Measurements from ENCODE around the gene VCP. TPM values are rescaled to one million over a fixed set of nuclear protein-coding genes. Genes with fewer than 3 reads are reported as not detected.

VCP gene
- polyA plus RNA-seq, 2 of the 4 experiments (the other 2 are of a cell fraction): 390 to 428 TPM

GRCh38 chr9:35102769-35103659 is 30.6 kb upstream of the VCP start, which contains the start of gene STOML2:
Gene STOML2, minus strand, starts transcription at chr9:35103131. Its CDS starts 37 bp downstream, at chr9:35103094.
- WGBS (ENCODE audit: missing lambda C conversion rate): 2% methylated on average over 52 of the region's 57 CpGs
- no peaks in the 10 kb centered on the region for H3K9me3 ChIP-seq
- FAIRE-seq (peak; percentile 92), ATAC-seq (peak; percentile 97 to 98), DNase-seq (ENCODE audit: low read depth in 1 of 2, low spot score in 1 of 2) (peak; percentile 97 to 98)
- H3K4me2 ChIP-seq: peak within 1 kb of the TSS; percentile 88
- H3K4me1 ChIP-seq: peaks cover 14% of the 10 kb centered on the region
- H3K4me3 ChIP-seq: peak within 1 kb of the TSS; percentile 70
- POLR2A ChIA-PET: interaction anchor here (0.6 to 2.3 kb wide), 9 partner anchors 9 to 417 kb away, joined by 3 to 28 read pairs (median 11); partner anchors contain the start of genes ATOSB, DNAJB5, FANCG and VCP
- peak within 1 kb of the TSS; percentile 88 to 91 for H3K27ac ChIP-seq
- CTCF ChIA-PET: interaction anchor here (1.1 to 5.0 kb wide), 13 partner anchors 8 to 451 kb away, joined by 3 to 23 read pairs (median 5); partner anchors contain the start of genes ATOSB, FANCG and RUSC2
- TF ChIP-seq, protein P1, sequence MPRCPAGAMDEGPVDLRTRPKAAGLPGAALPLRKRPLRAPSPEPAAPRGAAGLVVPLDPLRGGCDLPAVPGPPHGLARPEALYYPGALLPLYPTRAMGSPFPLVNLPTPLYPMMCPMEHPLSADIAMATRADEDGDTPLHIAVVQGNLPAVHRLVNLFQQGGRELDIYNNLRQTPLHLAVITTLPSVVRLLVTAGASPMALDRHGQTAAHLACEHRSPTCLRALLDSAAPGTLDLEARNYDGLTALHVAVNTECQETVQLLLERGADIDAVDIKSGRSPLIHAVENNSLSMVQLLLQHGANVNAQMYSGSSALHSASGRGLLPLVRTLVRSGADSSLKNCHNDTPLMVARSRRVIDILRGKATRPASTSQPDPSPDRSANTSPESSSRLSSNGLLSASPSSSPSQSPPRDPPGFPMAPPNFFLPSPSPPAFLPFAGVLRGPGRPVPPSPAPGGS (IDR thresholded peaks at IDR 0.05): peak; percentile 64; the same call in 2 of the 3 replicates
- TF ChIP-seq POLR2AphosphoS2 (conservative IDR thresholded peaks at IDR 0.05; ENCODE audit: low read length): no peak
- no peak; the same call in 1 of the 3 replicates for TF ChIP-seq SMC3 (IDR thresholded peaks at IDR 0.05)
- no peak for TF ChIP-seq RCOR1 (IDR thresholded peaks at IDR 0.05; ENCODE audit: low read depth, low read length)
- no peak for TF ChIP-seq SREBF2 (IDR thresholded peaks at IDR 0.05)
- peak; percentile 72; the same call in 1 of the 2 replicates for TF ChIP-seq RFX5 (IDR thresholded peaks at IDR 0.05)
- no peak for TF ChIP-seq NPAS2 (CRISPR knock-in tag; IDR thresholded peaks at IDR 0.05; ENCODE audit: borderline replicate concordance)
- no peak for TF ChIP-seq RAD21 (conservative IDR thresholded peaks at IDR 0.05 in 1 of 2, IDR thresholded peaks at IDR 0.05 in 1 of 2)
- TF ChIP-seq EP300 (IDR thresholded peaks at IDR 0.05): no peak
- TF ChIP-seq, protein P2, sequence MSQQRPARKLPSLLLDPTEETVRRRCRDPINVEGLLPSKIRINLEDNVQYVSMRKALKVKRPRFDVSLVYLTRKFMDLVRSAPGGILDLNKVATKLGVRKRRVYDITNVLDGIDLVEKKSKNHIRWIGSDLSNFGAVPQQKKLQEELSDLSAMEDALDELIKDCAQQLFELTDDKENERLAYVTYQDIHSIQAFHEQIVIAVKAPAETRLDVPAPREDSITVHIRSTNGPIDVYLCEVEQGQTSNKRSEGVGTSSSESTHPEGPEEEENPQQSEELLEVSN (IDR thresholded peaks at IDR 0.05; ENCODE audit: borderline replicate concordance, low read depth): peak; percentile 82; the same call in 1 of the 2 replicates
- TF ChIP-seq NR3C1 (IDR thresholded peaks at IDR 0.05): no peak
- TF ChIP-seq, protein P3, sequence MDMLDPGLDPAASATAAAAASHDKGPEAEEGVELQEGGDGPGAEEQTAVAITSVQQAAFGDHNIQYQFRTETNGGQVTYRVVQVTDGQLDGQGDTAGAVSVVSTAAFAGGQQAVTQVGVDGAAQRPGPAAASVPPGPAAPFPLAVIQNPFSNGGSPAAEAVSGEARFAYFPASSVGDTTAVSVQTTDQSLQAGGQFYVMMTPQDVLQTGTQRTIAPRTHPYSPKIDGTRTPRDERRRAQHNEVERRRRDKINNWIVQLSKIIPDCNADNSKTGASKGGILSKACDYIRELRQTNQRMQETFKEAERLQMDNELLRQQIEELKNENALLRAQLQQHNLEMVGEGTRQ (IDR thresholded peaks at IDR 0.05): no peak
- no peak for TF ChIP-seq MAFK (IDR thresholded peaks at IDR 0.05; ENCODE audit: partially characterized antibody)
- no peak for TF ChIP-seq FOSB (CRISPR knock-in tag; IDR thresholded peaks at IDR 0.05)
- no peak for TF ChIP-seq CBX2 (IDR thresholded peaks at IDR 0.05; ENCODE audit: borderline replicate concordance, low read depth)
- TF ChIP-seq EHMT2 (IDR thresholded peaks at IDR 0.05; ENCODE audit: low read depth): no peak
- no peak for TF ChIP-seq RNF2 (IDR thresholded peaks at IDR 0.05; ENCODE audit: borderline replicate concordance, low read depth)
- no peak for TF ChIP-seq GATA3 (IDR thresholded peaks at IDR 0.05; ENCODE audit: borderline replicate concordance)
- TF ChIP-seq, protein P4, sequence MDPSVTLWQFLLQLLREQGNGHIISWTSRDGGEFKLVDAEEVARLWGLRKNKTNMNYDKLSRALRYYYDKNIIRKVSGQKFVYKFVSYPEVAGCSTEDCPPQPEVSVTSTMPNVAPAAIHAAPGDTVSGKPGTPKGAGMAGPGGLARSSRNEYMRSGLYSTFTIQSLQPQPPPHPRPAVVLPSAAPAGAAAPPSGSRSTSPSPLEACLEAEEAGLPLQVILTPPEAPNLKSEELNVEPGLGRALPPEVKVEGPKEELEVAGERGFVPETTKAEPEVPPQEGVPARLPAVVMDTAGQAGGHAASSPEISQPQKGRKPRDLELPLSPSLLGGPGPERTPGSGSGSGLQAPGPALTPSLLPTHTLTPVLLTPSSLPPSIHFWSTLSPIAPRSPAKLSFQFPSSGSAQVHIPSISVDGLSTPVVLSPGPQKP (IDR thresholded peaks at IDR 0.05; ENCODE audit: low read depth, low read length): peak; percentile 91
- TF ChIP-seq JUNB (IDR thresholded peaks at IDR 0.05): no peak
- TF ChIP-seq, protein P5, sequence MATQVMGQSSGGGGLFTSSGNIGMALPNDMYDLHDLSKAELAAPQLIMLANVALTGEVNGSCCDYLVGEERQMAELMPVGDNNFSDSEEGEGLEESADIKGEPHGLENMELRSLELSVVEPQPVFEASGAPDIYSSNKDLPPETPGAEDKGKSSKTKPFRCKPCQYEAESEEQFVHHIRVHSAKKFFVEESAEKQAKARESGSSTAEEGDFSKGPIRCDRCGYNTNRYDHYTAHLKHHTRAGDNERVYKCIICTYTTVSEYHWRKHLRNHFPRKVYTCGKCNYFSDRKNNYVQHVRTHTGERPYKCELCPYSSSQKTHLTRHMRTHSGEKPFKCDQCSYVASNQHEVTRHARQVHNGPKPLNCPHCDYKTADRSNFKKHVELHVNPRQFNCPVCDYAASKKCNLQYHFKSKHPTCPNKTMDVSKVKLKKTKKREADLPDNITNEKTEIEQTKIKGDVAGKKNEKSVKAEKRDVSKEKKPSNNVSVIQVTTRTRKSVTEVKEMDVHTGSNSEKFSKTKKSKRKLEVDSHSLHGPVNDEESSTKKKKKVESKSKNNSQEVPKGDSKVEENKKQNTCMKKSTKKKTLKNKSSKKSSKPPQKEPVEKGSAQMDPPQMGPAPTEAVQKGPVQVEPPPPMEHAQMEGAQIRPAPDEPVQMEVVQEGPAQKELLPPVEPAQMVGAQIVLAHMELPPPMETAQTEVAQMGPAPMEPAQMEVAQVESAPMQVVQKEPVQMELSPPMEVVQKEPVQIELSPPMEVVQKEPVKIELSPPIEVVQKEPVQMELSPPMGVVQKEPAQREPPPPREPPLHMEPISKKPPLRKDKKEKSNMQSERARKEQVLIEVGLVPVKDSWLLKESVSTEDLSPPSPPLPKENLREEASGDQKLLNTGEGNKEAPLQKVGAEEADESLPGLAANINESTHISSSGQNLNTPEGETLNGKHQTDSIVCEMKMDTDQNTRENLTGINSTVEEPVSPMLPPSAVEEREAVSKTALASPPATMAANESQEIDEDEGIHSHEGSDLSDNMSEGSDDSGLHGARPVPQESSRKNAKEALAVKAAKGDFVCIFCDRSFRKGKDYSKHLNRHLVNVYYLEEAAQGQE (IDR thresholded peaks at IDR 0.05): no peak
- TF ChIP-seq PHF8 (IDR thresholded peaks at IDR 0.05; ENCODE audit: borderline replicate concordance, low read depth): peak; percentile 55; the same call in 1 of the 2 replicates
- TF ChIP-seq POLR2A (IDR thresholded peaks at IDR 0.05; ENCODE audit: low read length): peak; percentile 66
- TF ChIP-seq, protein P6, sequence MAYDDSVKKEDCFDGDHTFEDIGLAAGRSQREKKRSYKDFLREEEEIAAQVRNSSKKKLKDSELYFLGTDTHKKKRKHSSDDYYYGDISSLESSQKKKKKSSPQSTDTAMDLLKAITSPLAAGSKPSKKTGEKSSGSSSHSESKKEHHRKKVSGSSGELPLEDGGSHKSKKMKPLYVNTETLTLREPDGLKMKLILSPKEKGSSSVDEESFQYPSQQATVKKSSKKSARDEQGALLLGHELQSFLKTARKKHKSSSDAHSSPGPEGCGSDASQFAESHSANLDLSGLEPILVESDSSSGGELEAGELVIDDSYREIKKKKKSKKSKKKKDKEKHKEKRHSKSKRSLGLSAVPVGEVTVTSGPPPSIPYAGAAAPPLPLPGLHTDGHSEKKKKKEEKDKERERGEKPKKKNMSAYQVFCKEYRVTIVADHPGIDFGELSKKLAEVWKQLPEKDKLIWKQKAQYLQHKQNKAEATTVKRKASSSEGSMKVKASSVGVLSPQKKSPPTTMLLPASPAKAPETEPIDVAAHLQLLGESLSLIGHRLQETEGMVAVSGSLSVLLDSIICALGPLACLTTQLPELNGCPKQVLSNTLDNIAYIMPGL (CRISPR knock-in tag; IDR thresholded peaks at IDR 0.05; ENCODE audit: borderline replicate concordance): no peak; the same call in 1 of the 2 replicates
- TF ChIP-seq, protein P7, sequence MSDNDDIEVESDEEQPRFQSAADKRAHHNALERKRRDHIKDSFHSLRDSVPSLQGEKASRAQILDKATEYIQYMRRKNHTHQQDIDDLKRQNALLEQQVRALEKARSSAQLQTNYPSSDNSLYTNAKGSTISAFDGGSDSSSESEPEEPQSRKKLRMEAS (IDR thresholded peaks at IDR 0.05): peak; percentile 86
- TF ChIP-seq MYC (IDR thresholded peaks at IDR 0.05; ENCODE audit: borderline replicate concordance, low read length): 0 out of 2 replicates have a peak, but pooled peaks have one; percentile 13
- TF ChIP-seq FOSL2 (IDR thresholded peaks at IDR 0.05): no peak
- peak; percentile 47; the same call in 1 of the 2 replicates for TF ChIP-seq FOSL2 (CRISPR knock-in tag; IDR thresholded peaks at IDR 0.05)

Data from A549 (cell line).